Measurements from ENCODE around the gene KRTAP5-5.
"Not testable (repeated sequence)": the region's sequence is repeated elsewhere in the genome, so short reads cannot be mapped to it uniquely, and the experiment has no call there.

The KRTAP5-5 gene

DNA sequence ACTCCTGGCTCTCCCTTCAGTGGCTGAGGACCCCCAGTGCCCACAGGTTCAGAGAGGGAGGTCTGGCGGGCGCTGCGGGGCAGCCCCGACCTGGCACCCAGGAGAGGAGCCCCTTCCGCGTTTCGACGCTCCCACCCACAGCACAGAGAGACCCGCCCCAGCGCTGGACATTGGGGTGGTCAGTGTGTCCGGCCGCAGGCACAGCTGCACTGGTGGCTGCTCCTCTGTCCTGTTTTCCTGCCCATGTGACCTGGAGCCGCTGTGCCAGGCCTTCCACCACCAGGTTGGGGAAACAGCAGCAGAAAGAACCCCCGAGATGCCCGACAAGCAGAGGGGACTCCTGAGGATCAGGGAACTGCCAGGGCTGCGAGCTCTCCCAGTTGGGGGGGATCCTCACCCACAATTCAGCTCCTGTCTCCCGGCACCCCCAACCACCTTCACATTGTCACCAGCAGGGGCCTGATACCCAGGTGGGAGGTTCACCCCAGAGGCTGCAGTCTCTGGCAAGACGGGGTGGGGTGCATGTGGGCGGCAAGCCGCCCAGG, 13.6 kb downstream of the KRTAP5-5 start:
- DNase-seq = no peak

DNA sequence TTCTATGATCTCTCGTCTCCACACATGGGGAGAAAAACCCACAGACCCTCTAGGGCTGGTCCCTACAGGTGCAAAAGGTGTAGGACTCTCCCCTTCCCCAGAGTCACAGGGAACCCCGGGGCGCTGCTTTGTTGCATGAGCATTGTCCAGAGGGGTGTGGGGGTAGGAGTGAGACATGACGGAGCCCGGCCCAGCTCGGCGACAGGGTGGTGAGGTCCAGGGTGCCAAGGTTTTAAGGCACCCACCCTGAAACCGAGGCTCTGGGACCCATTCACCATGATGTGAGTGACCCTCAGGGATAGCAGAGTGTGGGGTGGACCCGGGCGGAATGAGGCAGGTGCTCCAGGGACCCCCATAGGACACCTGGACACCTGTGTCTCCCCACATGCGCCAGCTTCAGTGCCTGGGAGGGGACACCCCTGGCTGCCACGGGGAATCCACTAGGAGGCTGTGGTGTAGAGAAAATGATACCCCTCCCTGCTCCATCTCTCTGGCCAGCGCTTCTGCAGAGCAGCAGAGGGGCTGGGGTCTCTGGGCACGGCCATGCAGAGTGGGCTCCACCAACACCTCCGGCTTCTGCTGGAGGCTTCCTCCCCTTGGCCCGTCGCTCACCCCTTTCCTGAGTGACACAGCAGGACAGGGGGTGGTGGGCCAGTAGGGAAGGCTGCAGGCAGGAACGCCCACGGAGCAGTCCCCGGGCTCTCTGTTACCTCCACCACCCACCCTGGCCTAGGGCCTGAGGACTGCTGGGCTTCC, 15.2 kb downstream of the KRTAP5-5 start:
- no peak for DNase-seq

DNA sequence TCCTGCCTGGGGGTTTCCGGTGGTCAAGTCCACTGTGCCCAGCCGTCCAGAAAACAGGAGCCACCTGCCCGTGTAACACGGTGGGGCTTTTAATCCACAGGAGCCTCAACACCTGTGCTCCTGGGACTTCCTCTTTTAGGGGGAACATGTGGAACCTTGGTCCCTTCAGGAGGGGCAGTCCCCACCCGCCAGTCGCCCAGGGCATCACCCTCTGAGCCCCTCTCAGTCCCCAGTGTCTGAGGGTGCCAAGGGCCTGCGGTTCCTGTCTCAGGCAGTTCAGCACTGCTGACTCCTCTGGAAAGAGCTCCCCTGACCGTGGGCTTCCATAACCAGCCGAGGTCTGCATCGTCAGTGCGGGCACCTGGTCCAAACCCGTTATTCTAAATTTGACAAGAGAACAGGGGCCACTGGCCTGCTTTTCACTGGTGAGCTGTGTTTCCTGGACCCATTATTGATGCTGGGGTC, 15.8 kb downstream of the KRTAP5-5 start:
- DNase-seq = no peak

DNA sequence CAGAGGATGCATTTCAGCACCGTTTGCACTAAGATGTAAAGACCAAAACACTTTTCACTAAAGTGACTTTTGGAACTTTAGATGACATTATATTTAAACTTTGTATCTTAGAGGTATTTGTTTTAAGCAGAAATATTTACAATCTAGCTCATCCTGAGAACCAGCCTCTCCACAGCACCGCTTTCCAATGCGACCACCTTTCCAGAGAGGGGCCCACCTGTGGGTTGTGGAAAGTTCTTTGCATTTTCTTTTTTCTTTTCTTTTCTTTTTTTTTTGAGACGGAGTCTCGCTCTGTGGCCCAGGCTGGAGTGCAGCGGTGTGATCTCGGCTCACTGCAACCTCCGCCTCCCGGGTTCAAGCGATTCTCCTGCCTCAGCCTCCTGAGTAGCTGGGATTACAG, 17.0 kb downstream of the KRTAP5-5 start:
- DNase-seq = not testable (repeated sequence)

DNA sequence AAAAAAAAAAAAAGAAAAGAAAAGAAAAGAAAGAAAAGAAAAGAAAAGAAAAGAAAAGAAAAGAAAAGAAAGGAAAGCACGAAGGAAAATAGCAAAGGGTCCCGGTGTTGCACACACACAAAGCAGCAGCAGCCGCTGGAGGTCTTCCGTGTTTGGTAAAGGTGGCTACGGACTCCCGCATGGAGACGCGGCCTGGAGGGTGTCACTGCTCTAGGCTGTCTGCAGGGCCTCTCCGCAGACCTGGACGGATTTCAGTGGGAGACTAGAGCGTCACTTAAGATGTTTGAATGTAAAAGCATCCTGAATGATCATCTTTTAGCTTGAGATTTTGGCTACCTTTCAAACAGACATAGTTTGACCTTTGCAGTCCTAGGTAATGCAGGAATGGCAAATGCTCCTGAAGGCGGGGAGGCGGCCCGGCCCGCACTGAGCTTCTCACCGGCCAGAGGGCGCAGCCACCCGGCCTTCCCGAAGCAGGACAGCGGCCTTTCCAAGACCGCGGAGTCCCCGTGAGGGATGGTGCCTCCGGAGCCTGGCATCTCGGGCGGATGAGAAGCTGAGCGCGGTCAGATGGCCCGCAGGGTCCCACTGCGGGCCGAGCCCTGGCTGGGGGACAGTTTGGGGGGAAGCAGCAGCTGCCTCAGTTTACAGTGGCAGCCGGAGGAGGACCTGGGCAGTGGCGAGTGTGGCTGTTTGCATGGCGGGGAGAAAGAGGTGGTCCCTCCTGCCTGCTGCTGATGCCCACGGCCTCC, 18.5 kb downstream of the KRTAP5-5 start:
- DNase-seq = no peak

DNA sequence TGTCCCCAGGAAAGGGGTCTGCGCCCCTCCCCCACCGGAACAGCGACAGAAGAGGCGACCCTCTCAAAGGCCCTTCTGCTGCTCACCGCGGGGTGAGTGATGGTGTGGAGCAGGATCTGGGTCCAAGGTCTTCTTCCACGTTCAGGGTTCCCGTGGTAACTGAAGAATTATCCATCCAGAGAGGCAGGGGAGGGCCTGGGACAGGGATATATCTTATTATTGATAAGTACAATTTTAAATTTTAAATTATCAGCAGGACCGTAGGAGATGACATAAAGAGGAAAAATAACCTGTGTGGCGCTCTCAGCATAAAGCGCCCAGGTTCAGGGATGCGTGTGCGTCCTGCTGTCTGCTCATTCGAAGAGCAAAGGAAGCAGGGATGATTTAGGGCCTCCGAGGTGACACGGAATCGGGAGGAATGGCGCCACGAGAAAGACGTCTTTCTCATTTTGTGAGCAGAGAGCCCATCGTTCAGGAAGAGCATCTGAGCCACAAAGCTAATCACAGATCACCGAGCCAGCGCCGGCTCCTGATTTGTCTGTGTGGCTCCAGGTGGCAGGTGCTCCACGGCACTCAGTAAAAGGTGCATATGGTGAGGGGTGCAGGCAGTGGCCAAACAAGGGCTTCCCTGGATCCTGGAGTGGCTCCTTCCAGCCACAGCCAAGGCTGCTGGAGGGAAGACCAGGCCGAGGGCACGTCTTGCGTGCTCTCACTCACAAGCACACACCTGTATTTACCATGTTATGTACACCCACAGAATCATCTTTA, 19.3 kb downstream of the KRTAP5-5 start:
- no peak for DNase-seq

DNA sequence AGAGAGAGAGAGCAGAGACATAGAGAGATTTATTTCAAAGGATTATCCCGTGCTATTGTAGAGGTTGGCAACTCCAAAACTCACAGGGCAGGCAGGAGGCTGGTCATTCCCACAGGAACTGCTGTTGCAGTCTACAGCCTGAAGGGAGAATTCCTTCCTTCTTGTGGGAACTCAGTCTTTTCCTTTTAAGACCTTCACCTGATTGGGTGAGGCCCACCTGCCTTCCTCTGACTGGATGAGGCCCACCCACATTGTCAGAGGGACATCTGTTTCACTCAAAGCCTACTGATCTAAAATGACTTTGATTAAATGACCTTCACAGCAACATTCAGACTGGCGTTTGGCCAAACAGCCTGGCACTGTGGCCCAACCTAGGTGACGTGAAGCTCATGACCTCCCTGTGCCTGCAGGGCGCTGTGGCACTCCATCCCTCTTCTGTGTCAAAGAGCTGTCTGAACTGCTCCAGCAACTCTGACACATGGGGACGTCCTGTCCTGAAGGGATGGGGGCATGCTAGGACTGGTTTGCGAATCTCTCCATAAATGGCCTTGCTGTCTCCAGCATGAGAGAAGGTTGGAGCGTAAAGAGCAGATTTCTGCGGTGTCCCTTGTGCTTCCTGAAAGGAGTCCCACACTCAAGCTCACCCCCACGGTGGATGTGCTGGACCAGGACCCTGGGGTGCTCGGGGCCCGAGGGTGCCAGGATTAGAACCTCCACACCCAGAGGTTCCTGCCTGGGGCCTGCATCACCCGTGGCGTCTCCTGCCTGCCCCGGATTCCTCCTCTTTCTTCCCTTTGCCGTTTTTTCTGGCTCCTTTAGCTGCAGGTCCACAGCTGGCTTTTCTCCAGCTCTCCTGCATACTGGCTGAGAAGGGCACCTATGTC, 20.7 kb downstream of the KRTAP5-5 start:
- DNase-seq = no peak

DNA sequence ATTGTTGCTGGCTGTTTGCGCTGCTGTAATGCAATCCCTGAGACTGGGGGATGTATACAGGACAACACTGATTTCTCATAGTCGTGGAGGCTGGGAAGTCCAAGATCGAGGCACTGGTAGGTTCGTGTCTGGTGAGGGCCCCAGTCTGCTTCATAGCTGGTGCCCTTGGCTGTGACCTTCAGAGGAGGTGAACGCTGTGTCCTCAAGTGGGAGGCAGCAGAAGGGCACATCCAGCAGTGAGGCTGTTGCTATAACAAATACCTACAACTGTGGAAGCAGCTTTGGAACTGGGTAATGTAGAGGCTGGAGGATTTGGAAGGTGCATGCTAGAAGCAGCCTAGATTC, 21.3 kb downstream of the KRTAP5-5 start:
- DNase-seq = no peak

DNA sequence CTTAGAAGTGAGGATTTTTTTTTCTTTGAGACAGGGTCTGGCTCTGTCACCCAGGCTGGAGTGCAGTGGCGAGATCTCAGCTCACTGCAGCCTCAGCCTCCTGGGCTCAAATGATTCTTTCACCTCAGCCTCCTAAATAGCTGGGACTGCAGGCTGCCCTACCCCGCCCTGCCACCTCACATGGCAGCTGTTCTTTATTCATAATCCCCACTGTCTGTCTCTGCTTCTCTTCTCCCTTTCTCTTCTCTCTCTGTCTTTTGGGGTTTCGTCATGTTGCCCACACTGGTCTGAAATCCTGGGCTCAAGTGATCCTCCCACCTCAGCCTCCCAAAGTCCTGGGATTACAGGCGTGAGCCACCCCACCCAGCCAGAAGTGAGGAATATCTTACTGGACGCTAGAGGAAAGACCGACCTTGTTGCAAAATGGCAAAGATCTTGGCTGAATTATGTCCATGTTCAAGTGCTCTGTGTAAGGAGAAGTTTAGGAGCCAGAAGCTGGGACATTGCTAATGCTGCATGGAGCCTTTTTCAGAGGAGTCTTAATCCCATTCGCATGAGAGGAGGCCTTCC, 21.9 kb downstream of the KRTAP5-5 start:
- no peak for DNase-seq

DNA sequence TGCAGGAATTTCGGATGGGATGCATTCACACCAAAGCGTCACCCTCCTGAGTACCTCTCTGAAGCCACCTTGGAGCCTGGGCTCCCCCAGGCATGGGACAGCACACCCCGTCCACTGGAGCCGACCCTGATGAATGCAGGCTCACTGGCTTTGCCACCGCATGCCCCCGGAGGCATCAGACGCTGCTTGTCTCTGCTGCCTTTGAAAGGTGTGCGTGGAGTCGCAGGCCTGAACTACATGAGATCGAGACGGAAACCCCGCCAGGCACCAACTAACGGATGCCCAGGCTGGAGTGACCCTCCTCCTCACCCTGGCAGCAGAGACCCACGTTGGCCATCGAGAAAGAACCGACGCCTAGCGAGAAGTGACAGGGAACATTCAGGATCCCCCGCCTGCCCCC, 22.5 kb downstream of the KRTAP5-5 start:
- DNase-seq = no peak

DNA sequence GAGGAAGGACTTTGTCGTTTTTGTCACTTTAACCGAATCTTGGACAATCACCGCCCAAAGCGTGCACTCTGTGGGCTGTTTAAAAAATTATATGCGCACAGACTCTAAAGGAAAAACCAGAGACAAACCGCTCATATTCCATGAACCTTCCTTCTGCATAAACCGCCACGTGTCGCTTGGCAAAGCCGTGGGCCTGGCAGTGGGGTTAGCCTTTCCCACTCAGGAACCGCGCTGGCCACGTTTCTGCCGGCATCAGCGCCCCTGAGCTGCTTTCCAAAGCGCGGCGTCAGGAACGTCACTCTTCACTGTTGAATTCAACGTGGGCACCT, 22.8 kb downstream of the KRTAP5-5 start:
- DNase-seq = no peak

DNA sequence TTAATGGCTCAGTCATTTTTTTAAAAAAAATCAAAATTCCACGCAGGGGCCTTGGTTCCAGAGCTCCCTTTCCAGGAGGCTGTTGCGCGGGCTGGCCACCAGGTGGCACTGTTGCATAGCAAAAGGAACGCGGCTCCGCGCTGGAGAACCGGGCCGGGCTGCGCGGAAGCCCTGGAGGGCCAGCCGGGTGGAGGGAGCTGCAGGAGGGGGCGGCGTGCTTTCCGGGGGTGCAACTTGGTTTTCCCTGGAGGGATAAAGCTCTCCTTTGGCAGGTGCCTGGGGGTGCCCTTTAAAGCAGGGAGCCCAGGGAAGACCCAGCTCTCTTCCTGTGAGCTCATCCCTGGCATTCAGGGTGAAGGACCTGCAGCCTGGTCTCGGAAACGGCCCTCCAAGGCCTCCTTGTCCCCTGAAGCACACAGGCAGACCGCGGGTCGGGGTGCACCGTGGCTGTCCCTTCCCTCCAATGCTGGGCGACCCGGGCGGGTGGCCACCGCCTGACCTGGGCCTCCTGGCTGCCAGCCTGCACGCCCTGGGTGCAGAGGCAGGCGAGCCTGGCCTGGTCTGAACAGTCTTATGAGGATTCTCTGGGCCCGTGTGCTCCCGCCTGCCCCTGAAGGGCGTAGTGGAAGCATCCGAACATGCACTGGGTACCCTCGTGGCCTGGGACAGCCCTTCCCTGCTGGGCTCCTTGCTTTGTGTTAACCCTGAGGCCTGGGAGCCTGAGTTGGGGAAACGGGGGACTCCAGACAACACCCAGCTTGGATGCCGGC, 23.4 kb downstream of the KRTAP5-5 start:
- peak; percentile 71 to 73 for DNase-seq

DNA sequence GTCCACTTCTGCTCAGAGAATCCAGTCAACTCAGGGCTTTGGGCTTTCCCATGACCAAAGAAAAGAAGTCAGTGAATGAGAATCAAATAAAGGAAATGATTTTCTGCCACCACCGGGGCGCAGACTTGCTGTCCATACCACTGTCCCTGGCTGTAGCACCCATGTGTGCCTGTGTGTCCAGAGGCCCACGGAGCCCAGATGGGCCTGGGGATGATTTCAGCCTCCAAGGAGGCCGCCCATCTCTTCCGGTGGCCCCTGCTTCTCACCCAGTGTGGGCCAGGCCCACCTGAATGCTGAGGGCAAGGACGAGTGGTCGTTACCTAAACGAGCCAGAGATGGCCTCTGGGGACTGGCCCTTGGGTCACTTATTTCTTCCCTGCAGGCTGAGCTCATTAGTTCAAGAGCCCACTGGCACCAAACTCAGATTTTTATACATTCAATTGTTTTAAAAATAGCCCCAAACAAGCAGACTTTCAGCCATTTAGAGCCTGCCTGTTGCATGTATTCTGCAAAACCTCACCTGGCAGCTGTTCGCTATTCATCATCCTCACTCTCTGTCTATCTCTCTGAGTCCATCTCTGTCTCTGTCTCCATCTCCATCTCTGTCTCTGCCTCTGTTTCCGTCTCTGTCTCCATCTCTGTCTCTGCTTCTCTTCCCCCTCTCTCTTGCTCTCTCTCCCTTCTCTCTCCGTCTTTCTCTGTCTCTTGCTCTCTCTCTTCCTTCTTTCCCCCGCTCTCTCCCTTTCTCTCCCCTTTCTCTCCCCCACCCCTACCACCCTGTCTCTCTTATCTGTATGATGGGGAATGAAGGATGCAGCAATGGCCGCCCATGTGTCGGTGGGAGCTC, 24.2 kb downstream of the KRTAP5-5 start:
- DNase-seq = no peak

DNA sequence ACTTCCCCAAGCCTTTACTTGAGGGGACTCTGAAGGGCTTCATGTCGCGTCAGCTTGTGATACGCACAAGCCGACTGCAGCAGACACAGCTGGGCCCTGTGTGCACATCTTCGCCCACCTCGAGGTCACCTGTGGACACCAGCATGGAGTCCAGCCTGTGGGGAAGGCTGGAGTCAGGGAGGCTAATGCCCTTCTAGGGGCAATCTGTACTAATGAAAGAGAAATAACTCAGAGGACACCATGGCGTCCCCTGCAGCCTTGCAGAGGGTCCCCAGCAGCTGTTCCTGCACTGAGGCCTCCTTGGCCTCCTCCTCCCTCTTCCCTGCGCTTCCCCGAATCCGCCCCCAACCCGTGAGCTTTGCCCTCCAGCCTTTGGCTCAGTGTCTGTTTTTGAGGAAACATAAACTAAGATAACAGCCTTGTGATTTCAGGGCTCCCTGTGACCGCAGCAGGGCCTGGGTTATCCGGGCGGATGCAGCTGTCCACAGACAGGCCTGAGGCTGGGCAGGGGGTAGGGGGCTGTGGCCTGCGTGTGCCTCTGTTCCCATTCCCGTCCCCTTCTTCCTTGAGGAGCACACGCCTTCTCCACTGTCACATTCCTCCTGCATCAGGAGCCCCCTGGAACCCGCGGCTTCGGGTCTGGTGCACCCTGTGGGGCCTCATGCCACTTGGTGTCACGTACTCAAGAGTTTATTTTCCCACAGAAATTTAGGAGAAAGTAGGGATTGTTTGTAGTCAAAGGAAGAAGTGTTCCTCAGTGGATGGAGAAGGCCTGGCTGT, 25.0 kb downstream of the KRTAP5-5 start:
- DNase-seq = no peak

DNA sequence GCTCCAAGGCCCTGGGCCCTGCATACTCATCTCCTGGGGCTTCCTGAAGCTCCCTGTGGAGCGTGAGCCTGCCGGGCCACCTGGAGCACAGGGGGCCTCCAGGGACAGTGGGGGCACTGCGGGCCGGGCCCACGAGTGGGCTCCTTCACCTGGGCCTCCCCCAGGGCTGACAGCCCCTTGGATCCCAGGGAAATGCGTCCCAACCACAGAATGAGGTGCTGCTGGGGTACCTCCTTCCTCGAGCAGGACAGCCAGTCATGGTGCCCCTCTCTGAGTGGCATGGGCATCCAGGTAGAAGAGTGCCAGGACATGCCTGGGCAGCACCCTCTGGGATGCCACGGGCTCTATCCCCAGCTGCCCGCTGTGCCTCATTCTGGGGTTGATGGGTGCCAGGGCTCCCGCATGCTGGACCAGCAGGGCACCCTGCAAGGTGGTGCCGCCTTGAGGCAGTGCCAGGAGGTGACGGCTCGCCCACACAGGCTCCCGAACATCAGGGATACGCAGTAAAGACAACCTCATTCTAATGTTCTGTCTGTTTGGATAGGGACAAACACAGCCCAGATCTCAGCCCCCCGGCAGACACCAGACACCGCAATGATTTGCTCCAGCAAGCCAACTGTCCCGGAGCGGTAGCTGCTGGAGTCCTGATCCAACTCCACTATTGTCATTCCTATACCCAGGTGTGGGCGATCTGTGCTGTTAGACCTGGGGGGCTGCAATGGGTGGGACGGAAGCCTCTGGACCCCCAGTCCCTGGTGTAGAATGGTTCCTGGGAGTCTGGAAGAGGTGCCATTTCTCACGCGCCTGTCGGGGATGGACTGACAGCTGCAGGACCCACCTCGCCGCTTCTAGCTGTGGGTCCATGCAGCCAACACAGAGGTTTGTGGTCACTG, 25.8 kb downstream of the KRTAP5-5 start:
- DNase-seq = peak in 1 of 2 donors; percentile 3

DNA sequence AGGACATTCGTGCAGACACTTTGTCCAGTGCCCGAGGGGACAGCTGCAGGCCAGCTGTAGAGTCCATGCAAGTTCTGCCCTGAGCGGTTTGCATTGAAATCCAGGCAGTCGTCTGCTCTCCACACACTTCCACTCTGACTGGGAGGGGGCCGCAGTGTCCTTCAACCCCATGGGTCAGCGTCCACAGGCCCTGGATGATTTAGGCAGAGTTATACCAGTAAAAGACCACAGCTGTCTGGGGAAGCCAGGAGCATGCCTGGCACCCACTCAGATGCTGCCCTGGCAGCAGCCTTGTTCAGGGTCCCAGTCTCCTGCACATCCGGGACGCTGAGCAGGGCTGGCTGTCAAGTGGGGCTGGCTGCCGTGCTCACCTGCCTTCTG, 26.5 kb downstream of the KRTAP5-5 start:
- DNase-seq = no peak

DNA sequence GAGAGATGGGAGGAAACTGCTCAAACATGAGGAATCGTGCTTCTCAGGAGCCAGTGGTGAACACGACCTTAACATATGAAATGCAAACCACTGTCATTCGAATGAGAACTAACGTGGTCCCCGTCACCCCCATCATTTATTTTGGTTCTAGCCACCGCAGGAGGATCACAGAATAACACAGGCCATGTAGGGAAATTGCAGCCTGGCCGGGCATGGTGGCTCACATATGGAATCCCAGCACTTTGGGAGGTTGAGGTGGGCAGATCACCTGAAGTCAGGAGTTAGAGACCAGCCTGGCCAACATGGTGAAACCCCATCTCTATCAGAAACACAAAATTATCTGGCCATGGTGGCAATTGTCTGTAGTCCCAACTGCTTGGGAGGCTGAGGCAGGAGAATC, 27.1 kb downstream of the KRTAP5-5 start:
- DNase-seq = no peak

DNA sequence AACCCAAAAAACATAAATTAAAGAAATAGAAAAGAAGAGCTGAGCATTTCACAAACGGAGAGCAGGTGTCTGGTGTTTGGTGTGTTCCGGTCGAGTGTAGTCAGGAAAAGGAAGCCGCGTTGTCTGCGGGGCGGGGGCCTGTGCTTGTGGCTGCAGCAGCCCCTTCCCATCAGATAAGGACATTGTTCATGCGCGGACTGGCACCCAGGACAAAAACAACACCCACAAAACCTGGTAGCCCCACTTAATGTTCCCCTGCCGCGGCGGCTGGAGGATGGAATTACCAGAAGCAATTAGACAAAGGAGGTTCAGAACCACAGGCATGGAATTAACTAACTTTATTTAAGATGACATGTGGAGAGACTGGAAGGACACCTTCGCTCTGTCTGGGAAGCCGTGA, 29.9 kb downstream of the KRTAP5-5 start:
- DNase-seq = no peak

Data from CD4-positive, alpha-beta T cell treated with Interleukin-4 for 1 hour (primary cell).